ENCODE data around the gene TECPR2. TPM values are rescaled to one million over a fixed set of nuclear protein-coding genes. Genes with fewer than 3 reads are reported as not detected.
"Not testable (repeated sequence)": the region's sequence is repeated elsewhere in the genome, so short reads cannot be mapped to it uniquely, and the experiment has no call there.

The TECPR2 gene
- total and polyA plus RNA-seq, 4 donors = 3.5 to 32.5 (median 18.9) TPM

GRCh38 chr14:102512793-102513300 lies 150.1 kb downstream of the TECPR2 start:
- Histone ChIP-seq H3K4me1 (ENCODE audit: control insufficient read depth in 1 of 2, insufficient read depth in 2 of 2, low read length in 2 of 2) (no peaks in the 10 kb centered on the region), H3K36me3 (ENCODE audit: control insufficient read depth in 1 of 2, insufficient read depth in 2 of 2, low read length in 1 of 2) (no peaks in the 10 kb centered on the region), H3K9me3 (ENCODE audit: control insufficient read depth, low read length) (no peaks in the 10 kb centered on the region), H3K4me3 (ENCODE audit: low read length in 2 of 2) (no peak overlapping the region), H3K27ac (ENCODE audit: low read depth in 1 of 2, low read length in 2 of 2) (no peak overlapping the region), H3K27me3 (ENCODE audit: control insufficient read depth in 1 of 2, insufficient read depth in 2 of 2, low read length in 1 of 2) (no peaks in the 10 kb centered on the region)
- intact Hi-C loops (cut with DNase I) = loop anchor here (5.0 to 10.0 kb wide), 2 partner anchors 151 to 278 kb away; partner anchors contain the start of genes CINP (in 1 of the 2) and TECPR2 (in 1 of the 2)
- ATAC-seq (ENCODE audit: low FRiP score) (no peak), DNase-seq (no peak)
- 85 to 91% methylated on average over 11 of the region's 11 CpGs for whole genome bisulfite sequencing, 2 donors

DNA sequence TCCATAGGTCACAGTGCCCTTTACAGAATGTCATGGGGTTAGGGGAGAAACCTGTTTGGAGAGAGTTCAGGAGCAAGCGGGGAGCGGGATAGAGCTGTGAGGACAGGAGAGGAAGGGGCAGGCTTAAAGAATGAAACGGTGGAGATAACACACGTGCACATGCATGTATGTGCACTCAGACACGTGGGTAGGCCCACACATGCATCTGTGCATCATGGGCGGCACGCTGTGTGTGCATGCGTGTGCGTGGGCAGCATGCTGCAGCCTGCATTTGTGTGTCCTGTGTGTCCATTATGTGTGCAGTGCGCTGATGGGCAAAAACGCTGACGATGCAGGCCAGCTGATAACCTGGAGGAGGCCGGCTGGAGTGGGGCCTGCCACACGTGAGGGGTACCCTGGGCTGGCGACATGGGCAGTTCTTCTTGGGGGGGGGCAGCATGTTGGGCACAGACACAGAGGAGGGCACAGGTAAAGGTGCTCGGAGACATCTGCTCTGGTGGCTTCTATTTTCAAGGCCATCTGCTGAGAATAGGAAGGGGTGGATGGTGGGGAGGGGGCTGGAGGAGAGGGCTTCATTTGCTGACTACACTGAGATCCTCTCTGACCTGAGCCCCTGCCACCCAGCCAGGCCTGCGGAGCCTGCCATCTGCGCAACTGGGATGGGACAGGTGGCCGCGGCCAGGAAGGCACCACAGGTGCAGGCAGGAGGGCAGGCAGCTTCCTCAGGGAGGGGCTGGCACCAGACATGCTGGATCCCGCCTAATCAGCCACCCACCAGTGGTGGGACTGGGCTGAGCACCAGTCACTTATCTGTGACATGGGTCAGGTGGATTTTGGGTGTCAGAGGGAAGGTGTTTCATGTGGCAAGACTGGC lies 151.4 kb downstream of the TECPR2 start:
- WGBS, 2 donors = 90 to 95% methylated on average over 20 to 21 of the region's 21 CpGs
- Histone ChIP-seq H3K4me3 (ENCODE audit: low read length in 2 of 2) (no peak overlapping the region), H3K4me1 (ENCODE audit: control insufficient read depth in 1 of 2, insufficient read depth in 2 of 2, low read length in 2 of 2) (no peaks in the 10 kb centered on the region), H3K36me3 (ENCODE audit: control insufficient read depth in 1 of 2, insufficient read depth in 2 of 2, low read length in 1 of 2) (no peaks in the 10 kb centered on the region), H3K27ac (ENCODE audit: low read depth in 1 of 2, low read length in 2 of 2) (no peak overlapping the region), H3K27me3 (ENCODE audit: control insufficient read depth in 1 of 2, insufficient read depth in 2 of 2, low read length in 1 of 2) (no peaks in the 10 kb centered on the region), H3K9me3 (ENCODE audit: control insufficient read depth, low read length) (no peaks in the 10 kb centered on the region)
- DNase-seq (no peak), ATAC-seq (ENCODE audit: low FRiP score) (no peak)
- intact Hi-C loops (cut with DNase I) = loop anchor here (5.0 to 10.0 kb wide), 2 partner anchors 152 to 279 kb away; partner anchors contain the start of genes CINP (in 1 of the 2) and TECPR2 (in 1 of the 2)

DNA sequence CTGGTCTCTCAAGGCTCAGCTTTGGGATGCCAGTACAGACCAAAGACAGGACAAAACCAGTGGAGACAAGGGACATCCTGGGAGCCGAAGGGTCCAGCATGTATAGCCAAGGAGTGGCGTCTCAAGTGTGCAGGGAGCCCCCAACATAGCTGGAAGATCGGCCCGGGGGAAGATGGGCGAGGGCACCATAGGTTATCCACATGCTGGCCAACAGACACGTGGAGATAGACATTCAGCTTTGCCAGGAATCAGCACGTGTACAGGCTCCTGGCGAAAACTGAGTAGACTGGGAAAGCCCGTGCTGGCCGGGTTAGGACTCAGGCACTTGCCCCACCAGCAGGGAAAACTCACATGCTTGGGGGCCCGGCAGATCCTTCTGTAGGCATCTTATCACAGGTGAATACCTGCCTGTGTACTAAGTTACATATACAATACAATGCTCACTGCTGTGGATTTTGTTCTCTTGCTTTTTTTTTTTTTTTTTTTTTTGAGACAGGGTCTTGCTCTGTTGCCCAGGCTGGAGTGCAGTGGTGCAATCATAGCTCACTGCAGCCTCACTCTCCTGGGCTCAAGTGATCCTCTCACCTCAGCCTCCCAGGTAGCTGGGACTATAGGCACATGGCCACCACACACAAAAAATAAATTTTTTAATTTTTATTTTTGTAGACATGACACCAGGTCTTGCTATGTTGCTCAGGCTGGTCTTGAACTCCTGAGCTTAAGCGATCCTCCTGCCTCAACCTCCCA lies 152.4 kb downstream of the TECPR2 start:
- Histone ChIP-seq H3K36me3 (ENCODE audit: control insufficient read depth in 1 of 2, insufficient read depth in 2 of 2, low read length in 1 of 2) (no peaks in the 10 kb centered on the region), H3K27ac (ENCODE audit: low read depth in 1 of 2, low read length in 2 of 2) (no peak overlapping the region), H3K9me3 (ENCODE audit: control insufficient read depth, low read length) (no peaks in the 10 kb centered on the region), H3K4me3 (ENCODE audit: low read length in 2 of 2) (no peak overlapping the region), H3K27me3 (ENCODE audit: control insufficient read depth in 1 of 2, insufficient read depth in 2 of 2, low read length in 1 of 2) (no peaks in the 10 kb centered on the region), H3K4me1 (ENCODE audit: control insufficient read depth in 1 of 2, insufficient read depth in 2 of 2, low read length in 2 of 2) (no peaks in the 10 kb centered on the region)
- 83 to 90% methylated on average over 12 of the region's 12 CpGs for WGBS, 2 donors
- ATAC-seq (ENCODE audit: low FRiP score) = no peak
- intact Hi-C loops (cut with DNase I) = loop anchor here (5.0 to 10.0 kb wide), 2 partner anchors 153 to 280 kb away; partner anchors contain the start of genes CINP (in 1 of the 2) and TECPR2 (in 1 of the 2)
- DNase-seq = no peak

- H3K4me3 ChIP-seq (ENCODE audit: low read length in 2 of 2) = peak overlapping the region; percentile 27 to 68
- 1% methylated on average over 70 to 95 of the region's 95 CpGs for WGBS, 2 donors
- H3K27ac ChIP-seq (ENCODE audit: low read depth in 1 of 2, low read length in 2 of 2) = no peak overlapping the region
- no peaks in the 10 kb centered on the region for H3K4me1 ChIP-seq (ENCODE audit: control insufficient read depth in 1 of 2, insufficient read depth in 2 of 2, low read length in 2 of 2)
- no peaks in the 10 kb centered on the region for H3K27me3 ChIP-seq (ENCODE audit: control insufficient read depth in 1 of 2, insufficient read depth in 2 of 2, low read length in 1 of 2)
- DNase-seq (peak; percentile 71 to 90), ATAC-seq (ENCODE audit: low FRiP score) (peak; percentile 90)
- H3K9me3 ChIP-seq (ENCODE audit: control insufficient read depth, low read length) = no peaks in the 10 kb centered on the region
- no peaks in the 10 kb centered on the region for H3K36me3 ChIP-seq (ENCODE audit: control insufficient read depth in 1 of 2, insufficient read depth in 2 of 2, low read length in 1 of 2)
- intact Hi-C loops (cut with DNase I) = loop anchor here (1.0 to 10.0 kb wide), 4 partner anchors 77 to 282 kb away; partner anchors contain the start of genes CINP (in 1 of the 2) and TECPR2 (in 1 of the 2)
Observed at GRCh38 chr14:102516531-102517391, 154.0 kb downstream of the TECPR2 start.

- Histone ChIP-seq H3K27me3 (ENCODE audit: control insufficient read depth in 1 of 2, insufficient read depth in 2 of 2, low read length in 1 of 2) (no peaks in the 10 kb centered on the region), H3K4me1 (ENCODE audit: control insufficient read depth in 1 of 2, insufficient read depth in 2 of 2, low read length in 2 of 2) (no peaks in the 10 kb centered on the region), H3K36me3 (ENCODE audit: control insufficient read depth in 1 of 2, insufficient read depth in 2 of 2, low read length in 1 of 2) (no peaks in the 10 kb centered on the region), H3K27ac (ENCODE audit: low read depth in 1 of 2, low read length in 2 of 2) (no peak overlapping the region), H3K9me3 (ENCODE audit: control insufficient read depth, low read length) (no peaks in the 10 kb centered on the region), H3K4me3 (ENCODE audit: low read length in 2 of 2) (peak overlapping the region; percentile 27 to 68)
- intact Hi-C loops (cut with DNase I) = loop anchor here (2.0 to 10.0 kb wide), 3 partner anchors 79 to 283 kb away; partner anchors contain the start of genes CINP (in 1 of the 2) and TECPR2 (in 1 of the 2)
- DNase-seq (no peak), ATAC-seq (ENCODE audit: low FRiP score) (no peak)
- WGBS, 2 donors = 26 to 29% methylated on average over 28 to 37 of the region's 37 CpGs
Observed at GRCh38 chr14:102517392-102518062, 154.8 kb downstream of the TECPR2 start.

GRCh38 chr14:102518063-102518648 lies 155.4 kb downstream of the TECPR2 start:
- WGBS, 2 donors = 89 to 96% methylated on average over 8 of the region's 8 CpGs
- no peaks in the 10 kb centered on the region for H3K4me1 ChIP-seq (ENCODE audit: control insufficient read depth in 1 of 2, insufficient read depth in 2 of 2, low read length in 2 of 2)
- no peaks in the 10 kb centered on the region for H3K9me3 ChIP-seq (ENCODE audit: control insufficient read depth, low read length)
- no peaks in the 10 kb centered on the region for H3K27me3 ChIP-seq (ENCODE audit: control insufficient read depth in 1 of 2, insufficient read depth in 2 of 2, low read length in 1 of 2)
- H3K36me3 ChIP-seq (ENCODE audit: control insufficient read depth in 1 of 2, insufficient read depth in 2 of 2, low read length in 1 of 2) = no peaks in the 10 kb centered on the region
- no peak overlapping the region for H3K27ac ChIP-seq (ENCODE audit: low read depth in 1 of 2, low read length in 2 of 2)
- ATAC-seq (ENCODE audit: low FRiP score) = no peak
- DNase-seq = no peak
- H3K4me3 ChIP-seq (ENCODE audit: low read length in 2 of 2) = no peak overlapping the region
- intact Hi-C loops (cut with DNase I) = loop anchor here in 1 of 2 donors (10.0 kb wide), 1 partner anchor 283 kb away; no protein-coding TSS in a partner anchor

- H3K4me1 ChIP-seq (ENCODE audit: control insufficient read depth in 1 of 2, insufficient read depth in 2 of 2, low read length in 2 of 2); DNase-seq; H3K36me3 ChIP-seq (ENCODE audit: control insufficient read depth in 1 of 2, insufficient read depth in 2 of 2, low read length in 1 of 2); H3K27me3 ChIP-seq (ENCODE audit: control insufficient read depth in 1 of 2, insufficient read depth in 2 of 2, low read length in 1 of 2); H3K9me3 ChIP-seq (ENCODE audit: control insufficient read depth, low read length); H3K27ac ChIP-seq (ENCODE audit: low read depth in 1 of 2, low read length in 2 of 2); ATAC-seq (ENCODE audit: low FRiP score); H3K4me3 ChIP-seq (ENCODE audit: low read length in 2 of 2): not testable (repeated sequence)
- 90 to 91% methylated on average over 5 of the region's 5 CpGs for WGBS, 2 donors
- intact Hi-C loops (cut with DNase I) = loop anchor here in 1 of 2 donors (10.0 kb wide), 2 partner anchors 285 to 405 kb away; partner anchors contain the start of gene AMN
Observed at GRCh38 chr14:102519709-102520108, 157.0 kb downstream of the TECPR2 start.
